GM12875 (cell line): ENCODE measurements around the gene ST8SIA5.

ENCODE experiments used
- H3K4me3 ChIP-seq: one replicate; pipeline ENCODE4 v1.5.1; 2011; ENCODE audit warnings: low read depth, low read length, control low read depth
- CTCF ChIP-seq: IDR thresholded peaks from 2 replicates; pipeline ENCODE4 v1.5.1; 2011; ENCODE audit warnings: low read depth, mild to moderate bottlenecking, control low read depth, inconsistent platforms, low read length, moderate library complexity, borderline replicate concordance; ENCODE audit not compliant: insufficient read depth

Gene ST8SIA5

GRCh38 chr18:46771141-46771540, 14.3 kb upstream of the ST8SIA5 start:
- no peak for TF ChIP-seq CTCF
- no peak overlapping the region for H3K4me3 ChIP-seq

- H3K4me3 ChIP-seq: no peak overlapping the region
- TF ChIP-seq CTCF: no peak
Observed at GRCh38 chr18:46770708-46771107, 13.9 kb upstream of the ST8SIA5 start.

GRCh38 chr18:46768166-46768921, 11.5 kb upstream of the ST8SIA5 start:
- no peak overlapping the region for H3K4me3 ChIP-seq
- no peak for TF ChIP-seq CTCF

GRCh38 chr18:46767217-46767616, 10.4 kb upstream of the ST8SIA5 start:
- no peak for TF ChIP-seq CTCF
- H3K4me3 ChIP-seq: no peak overlapping the region

GRCh38 chr18:46764586-46764985, 7.7 kb upstream of the ST8SIA5 start:
- TF ChIP-seq CTCF: no peak
- H3K4me3 ChIP-seq: no peak overlapping the region

GRCh38 chr18:46761059-46761769, 4.4 kb upstream of the ST8SIA5 start:
- TF ChIP-seq CTCF: no peak
- no peak overlapping the region for H3K4me3 ChIP-seq

GRCh38 chr18:46759890-46760289, 3.0 kb upstream of the ST8SIA5 start:
- no peak for TF ChIP-seq CTCF
- H3K4me3 ChIP-seq: no peak overlapping the region
